Measurements from ENCODE around the gene CD3D.

DNA sequence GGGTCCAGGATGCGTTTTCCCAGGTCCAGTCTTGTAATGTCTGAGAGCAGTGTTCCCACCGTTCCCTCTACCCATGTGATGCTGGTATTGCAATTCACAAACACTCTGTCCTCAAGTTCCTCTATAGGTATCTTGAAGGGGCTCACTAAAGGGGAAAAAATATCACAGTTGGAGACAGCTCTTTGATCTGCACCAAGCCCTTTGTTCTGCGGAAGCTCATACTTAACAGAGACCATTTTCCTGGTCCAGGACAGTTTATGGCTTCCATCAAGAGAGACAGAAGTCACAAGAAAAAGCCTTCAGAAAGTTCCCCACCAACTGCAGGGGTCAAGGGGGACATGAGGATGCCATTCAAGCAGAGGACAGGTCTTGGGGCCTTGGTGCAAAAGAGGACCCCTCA, 2.1 kb downstream of the CD3D start:
- TF ChIP-seq POLR2A (IDR thresholded peaks at IDR 0.05; ENCODE audit: low read depth, low read length) (no peak), POLR2AphosphoS5 (IDR thresholded peaks at IDR 0.05; ENCODE audit: low read depth, low read length) (no peak)
